Loucy (cell line): ENCODE data around the gene TMEM108.

Experiments used
- H2AFZ ChIP-seq: fragments of 200-600 bp; sonication (generic); 2 replicates; pipeline ENCODE4 v1.6.0; 2016; ENCODE audit warnings: antibody characterized with exemption, mild to moderate bottlenecking, low read length, moderate library complexity
- H3F3A ChIP-seq: fragments of 200-600 bp; 2 replicates; pipeline ENCODE4 v1.6.0; 2016; ENCODE audit warnings: antibody characterized with exemption, low read depth, mild to moderate bottlenecking
- H3K27me3 ChIP-seq: fragments of 200-600 bp; sonication (generic); 2 replicates; pipeline ENCODE4 v1.6.1; 2014; ENCODE audit warnings: low read length, mild to moderate bottlenecking; ENCODE audit not compliant: insufficient read depth, poor library complexity, severe bottlenecking
- H3K36me3 ChIP-seq: fragments of 200-600 bp; sonication (generic); 2 replicates; pipeline ENCODE4 v1.6.1; 2016; ENCODE audit warnings: low read length; ENCODE audit not compliant: insufficient read depth
- H3K4me1 ChIP-seq: fragments of 200-600 bp; sonication (generic); 2 replicates; pipeline ENCODE4 v1.5.1; 2014; ENCODE audit warnings: low read length, mild to moderate bottlenecking; ENCODE audit not compliant: insufficient read depth, poor library complexity, severe bottlenecking
- H3K4me2 ChIP-seq: fragments of 200-600 bp; sonication (generic); 2 replicates; pipeline ENCODE4 v1.6.0; 2014; ENCODE audit warnings: antibody characterized with exemption, low read length, low read depth, mild to moderate bottlenecking; ENCODE audit not compliant: poor library complexity, severe bottlenecking
- H3K4me3 ChIP-seq: fragments of 200-600 bp; sonication (generic); 2 replicates; pipeline ENCODE4 v1.5.1; 2014; ENCODE audit warnings: low read length, mild to moderate bottlenecking, mixed read lengths; ENCODE audit not compliant: poor library complexity, severe bottlenecking
- H3K79me2 ChIP-seq: fragments of 200-600 bp; sonication (generic); 2 replicates; pipeline ENCODE4 v1.6.1; 2014; ENCODE audit warnings: low read length; ENCODE audit not compliant: insufficient read depth
- H3K9ac ChIP-seq: fragments of 200-600 bp; sonication (generic); 2 replicates; pipeline ENCODE4 v1.6.0; 2014; ENCODE audit warnings: mild to moderate bottlenecking, low read depth, low read length, moderate library complexity; ENCODE audit not compliant: poor library complexity, severe bottlenecking
- H3K9me2 ChIP-seq: fragments of 200-600 bp; sonication (generic); replicated peaks from 2 replicates; pipeline ENCODE4 v1.6.1; 2016; ENCODE audit warnings: low read depth, low read length, mixed read lengths
- H3K9me3 ChIP-seq: fragments of 200-600 bp; sonication (generic); 2 replicates; pipeline ENCODE4 v1.6.1; 2014; ENCODE audit warnings: mild to moderate bottlenecking, antibody characterized with exemption, low read length, low read depth; ENCODE audit not compliant: insufficient read depth
- H4K20me1 ChIP-seq: fragments of 200-600 bp; sonication (generic); 2 replicates; pipeline ENCODE4 v1.6.0; 2014; ENCODE audit warnings: antibody characterized with exemption, low read length, mild to moderate bottlenecking; ENCODE audit not compliant: insufficient read depth, poor library complexity, severe bottlenecking
- CTCF ChIP-seq: fragments of 200-600 bp; sonication (generic); conservative IDR thresholded peaks from 2 replicates; pipeline ENCODE4 v1.5.1; 2014; ENCODE audit warnings: mild to moderate bottlenecking, antibody characterized with exemption, low read length
- EZH2phosphoT487 ChIP-seq: fragments of 200-600 bp; IDR thresholded peaks from 2 replicates; pipeline ENCODE4 v1.6.1; 2018; ENCODE audit warnings: antibody characterized with exemption, mild to moderate bottlenecking, moderate library complexity, borderline replicate concordance

Gene TMEM108

GRCh38 chr3:133445108-133445507 is 406.9 kb downstream of the TMEM108 start:
- no peaks in the 10 kb centered on the region for H3F3A ChIP-seq
- H3K4me3 ChIP-seq: no peak overlapping the region
- no peak overlapping the region for H2AFZ ChIP-seq
- no peaks in the 10 kb centered on the region for H3K4me1 ChIP-seq
- no peaks in the 10 kb centered on the region for H3K79me2 ChIP-seq
- H3K9me3 ChIP-seq: no peaks in the 10 kb centered on the region
- no peaks in the 10 kb centered on the region for H4K20me1 ChIP-seq
- H3K9ac ChIP-seq: no peak overlapping the region
- H3K4me2 ChIP-seq: no peak overlapping the region
- no peaks in the 10 kb centered on the region for H3K27me3 ChIP-seq
- no peaks in the 10 kb centered on the region for H3K9me2 ChIP-seq
- H3K36me3 ChIP-seq: no peaks in the 10 kb centered on the region
- no peak for TF ChIP-seq EZH2phosphoT487
- no peak for TF ChIP-seq CTCF
